Frontal cortex (tissue), 4 donors: ENCODE results near the gene DAG1. TPM values are rescaled to one million over a fixed set of nuclear protein-coding genes. Genes with fewer than 3 reads are reported as not detected.

Source experiments
- DNase-seq, 2 donors: peaks; one replicate each; pipeline ENCODE4 v3.0.0; 2012; ENCODE audit warnings: low spot score in 2 of 2
- FAIRE-seq: peaks from 2 replicates; lab custom pipeline; 2012; peaks lifted over from hg19 to GRCh38; lab: Jason Lieb, UNC
- total RNA-seq: library from RNA; depleted of rRNA; stranded (reverse); fragments of >200 nt; gene quantifications from one replicate; pipeline ENCODE4 v1.2.3, GENCODE V29; 2014
- donor health status: control.
- donor health status: control.
- donor health status: control.

DAG1 gene
- total RNA-seq: 20.0 TPM

GRCh38 chr3:49469936-49470713, at the start of gene DAG1:
DAG1 (plus strand) TSS chr3:49470267; CDS start chr3:49510535, 40,268 bp downstream.
- peak; percentile 98 to 99 for DNase-seq
- FAIRE-seq: no peak

GRCh38 chr3:49421890-49422378, 48.1 kb upstream of the DAG1 start:
- DNase-seq (no peak), FAIRE-seq (no peak)

- no peak for FAIRE-seq
- DNase-seq: no peak
Measured at GRCh38 chr3:49422379-49423248, 47.5 kb upstream of the DAG1 start, which contains the start of gene AMT. AMT (minus strand) TSS chr3:49422473; CDS start chr3:49422450, 23 bp downstream.

GRCh38 chr3:49424816-49425215, 45.3 kb upstream of the DAG1 start:
- FAIRE-seq: no peak
- no peak for DNase-seq

GRCh38 chr3:49427586-49427985, 42.5 kb upstream of the DAG1 start:
- no peak for FAIRE-seq
- DNase-seq: no peak

- no peak for FAIRE-seq
Measured at GRCh38 chr3:49428752-49429080, 41.4 kb upstream of the DAG1 start.

GRCh38 chr3:49434731-49435130, 35.3 kb upstream of the DAG1 start:
- FAIRE-seq (no peak), DNase-seq (no peak)

More at GRCh38 chr3:49428752-49429080, 41.4 kb upstream of the DAG1 start:
- no peak for DNase-seq

GRCh38 chr3:49445391-49445790, 24.7 kb upstream of the DAG1 start:
- DNase-seq (no peak), FAIRE-seq (no peak)

- FAIRE-seq: no peak
Measured at GRCh38 chr3:49453621-49454020, 16.4 kb upstream of the DAG1 start.

GRCh38 chr3:49454458-49454857, 15.6 kb upstream of the DAG1 start:
- no peak for DNase-seq
- no peak for FAIRE-seq

More at GRCh38 chr3:49453621-49454020, 16.4 kb upstream of the DAG1 start:
- no peak for DNase-seq

- DNase-seq (no peak), FAIRE-seq (no peak)
Measured at GRCh38 chr3:49454898-49455681, 15.0 kb upstream of the DAG1 start.

- FAIRE-seq: no peak
- no peak for DNase-seq
Measured at GRCh38 chr3:49456466-49456865, 13.6 kb upstream of the DAG1 start.

GRCh38 chr3:49460188-49460890, 9.7 kb upstream of the DAG1 start:
- FAIRE-seq (no peak), DNase-seq (no peak)

GRCh38 chr3:49460956-49461355, 9.1 kb upstream of the DAG1 start:
- FAIRE-seq (no peak), DNase-seq (no peak)

- FAIRE-seq: no peak
- no peak for DNase-seq
Measured at GRCh38 chr3:49461443-49462171, 8.5 kb upstream of the DAG1 start.

GRCh38 chr3:49462222-49462621, 7.8 kb upstream of the DAG1 start:
- DNase-seq: no peak
- FAIRE-seq: no peak

- DNase-seq: no peak
- FAIRE-seq: no peak
Measured at GRCh38 chr3:49465270-49466034, 4.6 kb upstream of the DAG1 start.

- no peak for DNase-seq
- FAIRE-seq: no peak
Measured at GRCh38 chr3:49466085-49466484, 4.0 kb upstream of the DAG1 start.
